Measurements from ENCODE around the gene KATNAL1. TPM values are rescaled to one million over a fixed set of nuclear protein-coding genes. Genes with fewer than 3 reads are reported as not detected.

Gene KATNAL1
- 7.5 TPM for polyA plus RNA-seq (2012; ENCODE audit: low read depth, missing spikeins)

- TF ChIP-seq POLR2A (IDR thresholded peaks at IDR 0.05; ENCODE audit: low read depth, low read length) (peak; percentile 72), TAF1 (IDR thresholded peaks at IDR 0.05; ENCODE audit: low read depth, low read length) (peak; percentile 53; the same call in 1 of the 2 replicates), PAX5 (IDR thresholded peaks at IDR 0.05; ENCODE audit: insufficient read depth, low read length, severe bottlenecking) (no peak), POLR2AphosphoS5 (IDR thresholded peaks at IDR 0.05; ENCODE audit: low read depth, low read length) (peak; percentile 65; the same call in 1 of the 2 replicates)
- FAIRE-seq: peak; percentile 95
- DNase-seq (ENCODE audit: insufficient read length, low spot score): peak; percentile 53
Observed at GRCh38 chr13:30307194-30307970, at the start of gene KATNAL1. Gene KATNAL1 (minus strand): TSS chr13:30307551. CDS start chr13:30283777, 23,774 bp downstream.

DNA sequence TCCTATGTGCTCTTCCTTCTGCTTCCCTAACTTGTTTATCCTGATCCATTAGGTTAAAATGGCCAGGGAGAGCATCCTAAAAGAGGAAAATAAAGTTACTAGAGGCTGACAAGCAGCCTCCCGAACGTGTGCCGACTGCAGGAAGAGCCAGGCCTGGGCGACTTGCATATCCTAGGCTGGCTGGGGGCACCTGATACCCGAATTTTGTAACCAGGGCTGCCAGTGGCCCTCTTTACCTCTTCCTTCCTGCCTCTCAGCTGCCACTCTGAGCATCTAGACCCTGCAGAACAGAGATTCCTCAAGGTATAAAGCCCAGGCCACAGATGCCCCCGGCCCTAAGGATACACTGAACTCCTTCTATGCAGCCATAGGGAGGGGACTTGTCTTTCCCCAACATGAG lies 48.5 kb upstream of the KATNAL1 start:
- DNase-seq (ENCODE audit: insufficient read length, low spot score) (no peak), FAIRE-seq (no peak)
- TF ChIP-seq SPI1 (IDR thresholded peaks at IDR 0.05; ENCODE audit: low read depth, low read length): no peak
- no peak for TF ChIP-seq PAX5 (IDR thresholded peaks at IDR 0.05; ENCODE audit: insufficient read depth, low read length, severe bottlenecking)
- no peak for TF ChIP-seq POU2F2 (IDR thresholded peaks at IDR 0.05; ENCODE audit: low read depth, low read length)
- no peak for TF ChIP-seq POLR2A (IDR thresholded peaks at IDR 0.05; ENCODE audit: low read depth, low read length)
- no peak for TF ChIP-seq TAF1 (IDR thresholded peaks at IDR 0.05; ENCODE audit: low read depth, low read length)

DNA sequence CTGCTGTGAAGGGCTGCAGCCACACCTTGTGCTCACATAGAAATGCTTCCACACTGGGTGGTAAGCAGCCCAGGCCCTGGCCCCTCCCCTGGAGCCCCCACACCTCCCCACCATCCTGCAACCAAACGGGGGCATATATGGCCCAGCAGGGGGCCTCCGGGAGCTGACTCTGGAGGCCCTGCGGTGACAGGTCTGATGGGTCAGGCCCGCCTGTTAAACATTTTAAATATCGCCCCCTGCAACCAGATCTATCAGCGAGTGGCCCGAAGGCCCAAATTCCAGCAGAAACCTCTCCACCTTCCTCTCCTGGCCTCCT lies 48.0 kb upstream of the KATNAL1 start:
- TF ChIP-seq SPI1 (IDR thresholded peaks at IDR 0.05; ENCODE audit: low read depth, low read length): no peak
- no peak for TF ChIP-seq POU2F2 (IDR thresholded peaks at IDR 0.05; ENCODE audit: low read depth, low read length)
- no peak for TF ChIP-seq TAF1 (IDR thresholded peaks at IDR 0.05; ENCODE audit: low read depth, low read length)
- no peak for TF ChIP-seq PAX5 (IDR thresholded peaks at IDR 0.05; ENCODE audit: insufficient read depth, low read length, severe bottlenecking)
- TF ChIP-seq POLR2A (IDR thresholded peaks at IDR 0.05; ENCODE audit: low read depth, low read length): no peak
- no peak for TF ChIP-seq POLR2AphosphoS5 (IDR thresholded peaks at IDR 0.05; ENCODE audit: low read depth, low read length)
- FAIRE-seq (peak; percentile 56), DNase-seq (ENCODE audit: insufficient read length, low spot score) (peak; percentile 41)

DNA sequence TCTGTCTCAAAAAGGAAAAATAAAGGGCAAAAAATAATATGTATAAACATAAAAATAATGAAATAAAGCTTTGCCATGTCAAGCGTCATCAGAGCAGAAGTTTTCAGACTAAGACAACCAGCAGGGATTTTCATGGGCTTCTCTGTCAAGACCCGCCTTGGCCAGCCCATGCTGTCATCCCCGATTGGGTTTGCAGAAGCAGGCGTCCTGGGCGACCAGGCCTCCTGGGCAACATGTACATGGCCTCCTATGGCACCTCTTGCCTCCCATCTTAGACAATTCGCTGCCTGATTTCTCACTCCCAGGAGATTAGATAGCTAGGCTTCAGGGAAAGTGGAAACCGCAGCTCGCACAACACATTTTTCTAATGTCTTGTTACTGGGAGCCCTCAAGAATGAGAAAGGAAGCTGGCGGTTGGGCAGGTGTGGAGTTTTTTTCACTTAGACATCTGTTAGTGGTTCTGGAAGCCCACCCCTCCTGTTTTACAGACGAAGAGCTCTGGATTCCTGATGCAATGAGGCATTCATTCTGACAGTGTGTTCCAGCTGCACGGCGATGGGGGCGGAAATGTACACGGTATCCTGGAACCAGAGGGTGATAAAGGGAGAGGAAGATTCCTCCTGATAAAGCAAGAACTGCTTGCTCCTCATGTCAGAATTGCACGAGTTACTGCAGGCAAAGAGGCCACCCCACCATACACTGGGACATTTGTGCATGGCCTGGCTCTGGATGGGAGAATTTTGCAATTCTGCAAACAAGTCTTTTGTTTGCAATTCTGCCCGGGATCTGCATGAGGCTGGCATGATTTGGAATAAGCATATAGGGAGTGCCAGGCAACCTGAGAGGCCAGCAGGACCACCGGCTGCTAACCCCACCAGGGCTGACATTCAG lies 47.4 kb upstream of the KATNAL1 start:
- FAIRE-seq (peak; percentile 69), DNase-seq (ENCODE audit: insufficient read length, low spot score) (no peak)
- TF ChIP-seq PAX5 (IDR thresholded peaks at IDR 0.05; ENCODE audit: insufficient read depth, low read length, severe bottlenecking) (no peak), POLR2AphosphoS5 (IDR thresholded peaks at IDR 0.05; ENCODE audit: low read depth, low read length) (no peak), SPI1 (IDR thresholded peaks at IDR 0.05; ENCODE audit: low read depth, low read length) (no peak), POU2F2 (IDR thresholded peaks at IDR 0.05; ENCODE audit: low read depth, low read length) (no peak), POLR2A (IDR thresholded peaks at IDR 0.05; ENCODE audit: low read depth, low read length) (no peak), TAF1 (IDR thresholded peaks at IDR 0.05; ENCODE audit: low read depth, low read length) (no peak)

- FAIRE-seq: no peak
- TF ChIP-seq POLR2AphosphoS5 (IDR thresholded peaks at IDR 0.05; ENCODE audit: low read depth, low read length) (no peak), TAF1 (IDR thresholded peaks at IDR 0.05; ENCODE audit: low read depth, low read length) (no peak), POLR2A (IDR thresholded peaks at IDR 0.05; ENCODE audit: low read depth, low read length) (no peak), POU2F2 (IDR thresholded peaks at IDR 0.05; ENCODE audit: low read depth, low read length) (no peak), PAX5 (IDR thresholded peaks at IDR 0.05; ENCODE audit: insufficient read depth, low read length, severe bottlenecking) (no peak), SPI1 (IDR thresholded peaks at IDR 0.05; ENCODE audit: low read depth, low read length) (no peak)
Observed at GRCh38 chr13:30353471-30354215, 46.3 kb upstream of the KATNAL1 start.

DNA sequence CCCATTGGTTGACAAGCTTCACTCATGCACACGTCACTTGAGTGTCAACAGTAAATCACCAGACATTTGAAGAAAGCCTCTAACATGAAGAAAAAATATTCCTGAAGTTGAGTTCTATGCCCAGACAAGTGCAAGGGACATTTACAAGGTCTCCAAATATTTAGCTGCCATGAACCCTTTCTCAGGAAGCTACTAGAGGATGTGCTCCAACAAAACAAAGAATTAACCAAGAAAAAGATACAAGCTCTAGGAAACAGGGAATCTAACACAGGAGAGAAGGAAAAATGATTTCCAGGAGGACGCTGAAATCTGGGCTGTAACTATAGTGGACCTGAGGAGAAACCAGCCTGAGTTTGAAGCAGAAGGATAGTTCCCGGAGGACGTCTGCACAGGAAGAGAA lies 45.7 kb upstream of the KATNAL1 start:
- TF ChIP-seq TAF1 (IDR thresholded peaks at IDR 0.05; ENCODE audit: low read depth, low read length) (no peak), POLR2AphosphoS5 (IDR thresholded peaks at IDR 0.05; ENCODE audit: low read depth, low read length) (no peak), SPI1 (IDR thresholded peaks at IDR 0.05; ENCODE audit: low read depth, low read length) (no peak), PAX5 (IDR thresholded peaks at IDR 0.05; ENCODE audit: insufficient read depth, low read length, severe bottlenecking) (no peak), POLR2A (IDR thresholded peaks at IDR 0.05; ENCODE audit: low read depth, low read length) (no peak), POU2F2 (IDR thresholded peaks at IDR 0.05; ENCODE audit: low read depth, low read length) (no peak)
- DNase-seq (ENCODE audit: insufficient read length, low spot score): no peak
- FAIRE-seq: no peak

More at GRCh38 chr13:30353471-30354215, 46.3 kb upstream of the KATNAL1 start:
- no peak for DNase-seq (ENCODE audit: insufficient read length, low spot score)

- DNase-seq (ENCODE audit: insufficient read length, low spot score) (no peak), FAIRE-seq (peak; percentile 28)
- TF ChIP-seq PAX5 (IDR thresholded peaks at IDR 0.05; ENCODE audit: insufficient read depth, low read length, severe bottlenecking): no peak
- TF ChIP-seq POLR2A (IDR thresholded peaks at IDR 0.05; ENCODE audit: low read depth, low read length): no peak
- no peak for TF ChIP-seq TAF1 (IDR thresholded peaks at IDR 0.05; ENCODE audit: low read depth, low read length)
Observed at GRCh38 chr13:30352121-30352520, 44.8 kb upstream of the KATNAL1 start.

DNA sequence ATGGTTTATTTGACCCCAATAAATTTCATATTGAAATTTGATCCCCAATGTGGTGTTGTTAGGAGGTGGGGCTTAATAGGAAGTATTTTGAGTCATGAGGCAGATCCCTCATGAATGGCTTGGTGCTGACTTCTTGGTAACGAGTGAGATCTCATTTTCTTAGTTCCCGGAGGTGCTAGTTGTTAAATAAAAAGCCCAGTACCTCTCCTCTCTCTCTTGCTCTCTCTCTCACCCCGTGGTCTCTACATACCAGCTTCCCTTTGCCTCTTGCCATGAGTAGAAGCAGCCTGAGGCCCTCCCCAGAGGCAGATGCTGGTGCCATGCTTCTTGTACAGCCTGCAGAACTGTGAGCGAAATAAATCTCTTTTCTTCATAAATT lies 39.4 kb upstream of the KATNAL1 start:
- FAIRE-seq (no peak), DNase-seq (ENCODE audit: insufficient read length, low spot score) (no peak)
- TF ChIP-seq TAF1 (IDR thresholded peaks at IDR 0.05; ENCODE audit: low read depth, low read length) (no peak), POU2F2 (IDR thresholded peaks at IDR 0.05; ENCODE audit: low read depth, low read length) (no peak), POLR2A (IDR thresholded peaks at IDR 0.05; ENCODE audit: low read depth, low read length) (no peak), SPI1 (IDR thresholded peaks at IDR 0.05; ENCODE audit: low read depth, low read length) (no peak), PAX5 (IDR thresholded peaks at IDR 0.05; ENCODE audit: insufficient read depth, low read length, severe bottlenecking) (no peak), POLR2AphosphoS5 (IDR thresholded peaks at IDR 0.05; ENCODE audit: low read depth, low read length) (no peak)
